Naive thymus-derived CD8-positive, alpha-beta T cell (primary cell): ENCODE data around the gene DPM3. TPM values are rescaled to one million over a fixed set of nuclear protein-coding genes. Genes with fewer than 3 reads are reported as not detected.

Experiments used
- ATAC-seq, 2 donors: fragments of 150-1000 bp; cut with Tn5 transposase in 1 of 2; sonication (Bioruptor Pico), chemical (Tn5 transposase) in 1 of 2; 1 replicate in 1 of 2; 2 replicates in 1 of 2; pipeline ENCODE4 v1.10.0; 2021; ENCODE audit warnings: mild to moderate bottlenecking in 2 of 2, moderate library complexity in 2 of 2
- POLR2A ChIA-PET: fragments of 350-600 bp; sonication (Branson Sonifier 250); formaldehyde crosslinking; loops from one replicate; lab custom pipeline; 2021; ENCODE audit warnings: antibody characterized with exemption; lab: Charles Lee
- DNase-seq, 10 donors: peaks; one replicate each; pipeline versions ENCODE4 v3.0.0 to v3.0.0-alpha.2; 2020 to 2022
- H3K27ac Mint-ChIP-seq, 10 donors: one replicate each; pipeline ENCODE4 v1.8.0; 2020 to 2022; ENCODE audit warnings: mild to moderate bottlenecking in 10 of 10, mixed read lengths in 10 of 10, moderate library complexity in 4 of 10, inconsistent platforms in 1 of 10
- H3K27me3 Mint-ChIP-seq, 5 donors: one replicate each; pipeline ENCODE4 v1.8.0; 2021 to 2022; ENCODE audit warnings: mixed read lengths in 5 of 5
- H3K36me3 Mint-ChIP-seq, 3 donors: one replicate each; pipeline ENCODE4 v1.8.0; 2020 to 2022; ENCODE audit warnings: mixed read lengths in 3 of 3, mild to moderate bottlenecking in 2 of 3, inconsistent platforms in 1 of 3
- H3K4me1 Mint-ChIP-seq, 4 donors: one replicate each; pipeline ENCODE4 v1.8.0; 2021 to 2022; ENCODE audit warnings: mixed read lengths in 4 of 4
- H3K4me3 Mint-ChIP-seq, 10 donors: one replicate each; pipeline ENCODE4 v1.8.0; 2020 to 2022; ENCODE audit warnings: mild to moderate bottlenecking in 10 of 10, mixed read lengths in 10 of 10, moderate library complexity in 6 of 10, inconsistent platforms in 1 of 10
- H3K9me3 Mint-ChIP-seq, 9 donors: one replicate each; pipeline ENCODE4 v1.8.0; 2020 to 2022; ENCODE audit warnings: mixed read lengths in 9 of 9, mild to moderate bottlenecking in 3 of 9, inconsistent platforms in 1 of 9, moderate library complexity in 1 of 9
- polyA plus RNA-seq, 3 donors: library from polyadenylated mRNA; unstranded; fragments of 300-500 nt; fragmentation: Illumina TruSeq; gene quantifications; one replicate each; pipeline ENCODE4 v1.2.3, GENCODE V29; 2021
- total RNA-seq, 8 experiments: library from RNA in 2 of 8; stranded (reverse) in 2 of 8; gene quantifications; one replicate each; pipeline ENCODE4 v1.2.3 and lab custom pipeline; 2021 to 2026

DPM3 gene
- total and polyA plus RNA-seq, 5 experiments from 2014 or later: 45.2 to 159 (median 103) TPM

DNA sequence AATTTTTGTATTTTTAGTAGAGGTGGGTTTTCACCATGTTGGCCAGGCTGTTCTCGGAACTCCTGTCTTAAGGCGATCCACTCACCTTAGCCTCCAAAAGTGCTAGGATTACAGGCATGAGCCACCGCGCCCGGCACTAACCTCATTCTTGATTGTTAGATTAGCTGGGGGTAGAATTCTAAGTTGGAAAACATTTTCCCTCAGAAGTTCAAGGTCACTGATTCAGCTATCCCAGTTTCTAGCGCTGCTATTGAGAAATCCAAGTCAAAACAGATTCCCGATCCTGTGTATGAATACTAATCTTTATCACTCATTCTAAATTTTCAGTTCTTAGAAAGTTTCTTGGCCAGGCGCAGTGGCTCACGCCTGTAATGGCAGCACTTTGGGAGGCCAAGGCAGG, 37.0 kb downstream of the DPM3 start:
- Mint-ChIP-seq H3K27ac (peak overlapping the region in 1 of 10 donors; percentile 37), H3K9me3 (no peaks in the 10 kb centered on the region), H3K4me1 (peaks cover 0 to 6% (median 0%) of the 10 kb centered on the region in 4 donors), H3K4me3 (no peak overlapping the region), H3K36me3 (no peaks in the 10 kb centered on the region), H3K27me3 (peaks cover 0 to 2% (median 0%) of the 10 kb centered on the region in 5 donors)
- DNase-seq (no peak), ATAC-seq (no peak)
- POLR2A ChIA-PET: no interaction called here

GRCh38 chr1:155099331-155099730, 41.0 kb downstream of the DPM3 start:
- Mint-ChIP-seq H3K27ac (no peak overlapping the region), H3K4me1 (peaks cover 0 to 6% (median 0%) of the 10 kb centered on the region in 4 donors), H3K27me3 (peaks cover 0 to 6% (median 2%) of the 10 kb centered on the region in 5 donors), H3K9me3 (no peaks in the 10 kb centered on the region), H3K4me3 (no peak overlapping the region), H3K36me3 (no peaks in the 10 kb centered on the region)
- no peak for ATAC-seq
- DNase-seq: no peak
- POLR2A ChIA-PET: no interaction called here

DNA sequence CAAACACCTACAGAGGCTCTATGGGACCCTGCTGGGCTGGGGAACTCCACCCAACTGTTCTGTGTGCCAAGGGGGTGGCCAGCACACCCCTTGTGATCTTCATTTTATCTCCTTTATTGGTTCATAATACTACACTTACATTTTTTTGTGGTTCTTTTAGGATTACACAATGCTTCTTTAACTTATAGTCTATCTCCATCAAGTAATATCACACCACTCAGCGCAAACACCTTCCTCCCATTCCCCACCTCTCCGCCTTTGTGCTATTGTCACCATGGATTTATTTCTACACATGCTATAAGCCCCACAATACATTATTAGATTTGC, 45.7 kb downstream of the DPM3 start:
- POLR2A ChIA-PET: interaction anchor here (0.7 kb wide), 1 partner anchor 72 kb away, joined by 3 read pairs; no protein-coding TSS in a partner anchor
- ATAC-seq: no peak
- Mint-ChIP-seq H3K9me3 (no peaks in the 10 kb centered on the region), H3K27ac (no peak overlapping the region), H3K27me3 (peaks cover 0 to 6% (median 2%) of the 10 kb centered on the region in 5 donors), H3K4me1 (peaks cover 3 to 8% (median 5%) of the 10 kb centered on the region in 4 donors), H3K4me3 (no peak overlapping the region), H3K36me3 (no peaks in the 10 kb centered on the region)
- DNase-seq: no peak

- Mint-ChIP-seq H3K27me3 (peaks cover 0 to 6% (median 2%) of the 10 kb centered on the region in 5 donors), H3K9me3 (no peaks in the 10 kb centered on the region), H3K4me3 (no peak overlapping the region), H3K27ac (peak overlapping the region in 1 of 10 donors; percentile 25), H3K36me3 (no peaks in the 10 kb centered on the region), H3K4me1 (peaks cover 3 to 8% (median 5%) of the 10 kb centered on the region in 4 donors)
- DNase-seq (peak in 1 of 10 donors; percentile 35), ATAC-seq (peak; percentile 66 to 71)
- POLR2A ChIA-PET: no interaction called here
These were observed 46.3 kb downstream of the DPM3 start for GRCh38 chr1:155093911-155094621.

GRCh38 chr1:155092641-155093040, 47.7 kb downstream of the DPM3 start:
- POLR2A ChIA-PET: interaction anchor here (0.6 to 1.8 kb wide), 2 partner anchors 75 to 99 kb away, joined by 3 to 10 read pairs; no protein-coding TSS in a partner anchor
- DNase-seq (no peak), ATAC-seq (no peak)
- peaks cover 0 to 6% (median 0%) of the 10 kb centered on the region in 5 donors for H3K27me3 Mint-ChIP-seq
- H3K4me3 Mint-ChIP-seq: peak overlapping the region in 1 of 10 donors; percentile 58
- H3K9me3 Mint-ChIP-seq: no peaks in the 10 kb centered on the region
- no peaks in the 10 kb centered on the region for H3K36me3 Mint-ChIP-seq
- H3K4me1 Mint-ChIP-seq: peaks cover 3 to 8% (median 5%) of the 10 kb centered on the region in 4 donors
- H3K27ac Mint-ChIP-seq: no peak overlapping the region

DNA sequence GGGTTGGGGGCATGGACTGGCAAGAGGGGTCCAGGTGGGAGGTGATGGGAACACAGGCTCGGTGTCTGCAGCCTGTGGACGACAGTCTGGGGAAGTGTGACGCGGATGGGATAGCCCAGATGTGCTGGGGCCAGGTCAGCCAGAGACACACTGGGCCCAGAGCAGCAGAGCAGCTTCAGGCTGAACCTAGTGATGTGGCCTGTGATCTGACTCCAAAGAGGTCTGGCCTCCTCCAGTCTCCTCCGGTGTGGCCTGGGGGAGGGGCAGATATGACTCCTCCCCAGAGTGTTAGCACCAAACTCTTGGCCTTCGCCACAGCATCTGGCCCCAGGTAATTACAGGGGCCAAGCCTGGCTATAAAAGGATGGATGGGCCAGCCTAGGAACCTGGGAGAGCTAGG, 48.2 kb downstream of the DPM3 start:
- DNase-seq (no peak), ATAC-seq (no peak)
- Mint-ChIP-seq H3K9me3 (no peaks in the 10 kb centered on the region), H3K27me3 (peaks cover 0 to 6% (median 0%) of the 10 kb centered on the region in 5 donors), H3K4me3 (no peak overlapping the region), H3K4me1 (peaks cover 3 to 8% (median 5%) of the 10 kb centered on the region in 4 donors), H3K27ac (no peak overlapping the region), H3K36me3 (no peaks in the 10 kb centered on the region)
- POLR2A ChIA-PET: interaction anchor here (1.0 to 1.8 kb wide), 3 partner anchors 76 to 117 kb away, joined by 3 to 10 read pairs (median 6); partner anchors contain the start of gene KRTCAP2

GRCh38 chr1:155091071-155092051, 49.0 kb downstream of the DPM3 start:
- Mint-ChIP-seq H3K36me3 (no peaks in the 10 kb centered on the region), H3K9me3 (no peaks in the 10 kb centered on the region)

More at GRCh38 chr1:155091071-155092051, 49.0 kb downstream of the DPM3 start:
- H3K4me3 Mint-ChIP-seq: peak overlapping the region in 1 of 10 donors; percentile 22
- H3K27ac Mint-ChIP-seq: peak overlapping the region in 3 of 10 donors; percentile 29 to 57 (median 43)
- peaks cover 4 to 8% (median 5%) of the 10 kb centered on the region in 4 donors for H3K4me1 Mint-ChIP-seq
- ATAC-seq (peak; percentile 84 to 89), DNase-seq (peak; percentile 61 to 87 (median 79))
- POLR2A ChIA-PET: interaction anchor here (1.0 to 1.8 kb wide), 4 partner anchors 76 to 118 kb away, joined by 3 to 10 read pairs (median 4); partner anchors contain the start of gene KRTCAP2
- H3K27me3 Mint-ChIP-seq: peaks cover 0 to 6% (median 0%) of the 10 kb centered on the region in 5 donors

Other genes with a start within 250 kb of the DPM3 start
- gene PMVK, start 203.8 kb downstream of the DPM3 start, total RNA-seq: 10 to 100 TPM; 11.7 to 13.5 TPM
- gene PMVK, start 203.8 kb downstream of the DPM3 start, polyA plus RNA-seq: 10 to 100 TPM; 41.0 to 45.7 (median 45.1) TPM
- 100 to 1,000 TPM; 317 to 319 TPM for gene PBXIP1, start 184.4 kb downstream of the DPM3 start, total RNA-seq
- 100 to 1,000 TPM; 182 to 239 (median 183) TPM for gene PBXIP1, start 184.4 kb downstream of the DPM3 start, polyA plus RNA-seq
- gene PYGO2, start 178.7 kb downstream of the DPM3 start, total RNA-seq: 10 to 100 TPM; 55.6 to 57.3 TPM
- gene PYGO2, start 178.7 kb downstream of the DPM3 start, polyA plus RNA-seq: 10 to 100 TPM; 21.5 to 50.8 (median 35.8) TPM
- 10 to 100 TPM; 60.7 to 68.5 TPM for gene SHC1, start 169.8 kb downstream of the DPM3 start, total RNA-seq
- gene SHC1, start 169.8 kb downstream of the DPM3 start, polyA plus RNA-seq: 10 to 100 TPM; 22.6 to 27.4 (median 24.4) TPM
- gene CKS1B, start 165.8 kb downstream of the DPM3 start, total RNA-seq: 10 to 100 TPM; 11.1 to 11.7 TPM
- gene CKS1B, start 165.8 kb downstream of the DPM3 start, polyA plus RNA-seq: 10 to 100 TPM; 58.0 to 66.6 (median 63.0) TPM
- 10 to 100 TPM; 46.6 to 46.8 TPM for gene FLAD1, start 157.2 kb downstream of the DPM3 start, total RNA-seq
- 10 to 100 TPM; 30.9 to 41.8 (median 31.9) TPM for gene FLAD1, start 157.2 kb downstream of the DPM3 start, polyA plus RNA-seq
- gene LENEP, start 146.9 kb downstream of the DPM3 start, total RNA-seq: under 1 TPM; 0.77 to 0.91 TPM
- not detected for gene LENEP, start 146.9 kb downstream of the DPM3 start, polyA plus RNA-seq
- gene ZBTB7B, start 137.7 kb downstream of the DPM3 start, total RNA-seq: 10 to 100 TPM; 12.9 to 13.1 TPM
- under 1 TPM; 0.12 to 0.59 (median 0.46) TPM for gene ZBTB7B, start 137.7 kb downstream of the DPM3 start, polyA plus RNA-seq
- 1 to 10 TPM in 1 of 2 experiments, under 1 TPM in 1; 0.83 to 1.1 TPM for gene DCST2, start 106.8 kb downstream of the DPM3 start, total RNA-seq
- not detected for gene DCST2, start 106.8 kb downstream of the DPM3 start, polyA plus RNA-seq
- not detected for gene DCST1, start 106.7 kb downstream of the DPM3 start, total RNA-seq
- not detected for gene DCST1, start 106.7 kb downstream of the DPM3 start, polyA plus RNA-seq
- gene ADAM15, start 89.2 kb downstream of the DPM3 start, total RNA-seq: 10 to 100 TPM; 21.1 to 21.9 TPM
- 1 to 10 TPM; 2.8 to 4.5 (median 3.1) TPM for gene ADAM15, start 89.2 kb downstream of the DPM3 start, polyA plus RNA-seq
- gene EFNA4, start 76.8 kb downstream of the DPM3 start, total RNA-seq: 1 to 10 TPM; 4.6 to 5.3 TPM
- 1 to 10 TPM; 1.0 to 2.6 (median 1.1) TPM for gene EFNA4, start 76.8 kb downstream of the DPM3 start, polyA plus RNA-seq
- gene EFNA3, start 61.7 kb downstream of the DPM3 start, total RNA-seq: 1 to 10 TPM in 1 of 2 experiments, under 1 TPM in 1; 0.88 to 1.2 TPM
- gene EFNA3, start 61.7 kb downstream of the DPM3 start, polyA plus RNA-seq: 1 to 10 TPM in 1 of 3 donors, under 1 TPM in 2; 0.53 to 1.3 (median 0.56) TPM
- gene EFNA1, start 12.7 kb downstream of the DPM3 start, total RNA-seq: 1 to 10 TPM; 8.5 to 8.6 TPM
- 10 to 100 TPM in 1 of 3 donors, 1 to 10 TPM in 2; 2.9 to 12.0 (median 7.7) TPM for gene EFNA1, start 12.7 kb downstream of the DPM3 start, polyA plus RNA-seq
- 10 to 100 TPM; 26.7 to 26.9 TPM for gene SLC50A1, start 4.7 kb downstream of the DPM3 start, total RNA-seq
- 10 to 100 TPM; 50.3 to 72.7 (median 62.3) TPM for gene SLC50A1, start 4.7 kb downstream of the DPM3 start, polyA plus RNA-seq
- 100 to 1,000 TPM; 148 to 152 TPM for gene KRTCAP2, start 32.8 kb upstream of the DPM3 start, total RNA-seq
- 100 to 1,000 TPM; 453 to 495 (median 490) TPM for gene KRTCAP2, start 32.8 kb upstream of the DPM3 start, polyA plus RNA-seq
- gene TRIM46, start 33.3 kb upstream of the DPM3 start, total RNA-seq: 1 to 10 TPM; 4.0 to 4.1 TPM
- gene TRIM46, start 33.3 kb upstream of the DPM3 start, polyA plus RNA-seq: under 1 TPM; 0.40 to 0.92 (median 0.60) TPM
- gene THBS3, start 67.4 kb upstream of the DPM3 start, total RNA-seq: 10 to 100 TPM; 36.8 to 37.9 TPM
- gene THBS3, start 67.4 kb upstream of the DPM3 start, polyA plus RNA-seq: 1 to 10 TPM; 1.2 to 3.8 (median 3.0) TPM
- gene MTX1, start 68.2 kb upstream of the DPM3 start, total RNA-seq: 10 to 100 TPM; 26.9 to 27.1 TPM
- 10 to 100 TPM; 45.8 to 50.7 (median 48.5) TPM for gene MTX1, start 68.2 kb upstream of the DPM3 start, polyA plus RNA-seq
- 10 to 100 TPM; 10.7 to 13.5 TPM for gene ENTREP3, start 115.0 kb upstream of the DPM3 start, total RNA-seq
- gene ENTREP3, start 115.0 kb upstream of the DPM3 start, polyA plus RNA-seq: 1 to 10 TPM; 1.8 to 2.5 (median 2.3) TPM
- 100 to 1,000 TPM in 1 of 2 experiments, 10 to 100 TPM in 1; 93.3 to 105 TPM for gene SCAMP3, start 121.8 kb upstream of the DPM3 start, total RNA-seq
- gene SCAMP3, start 121.8 kb upstream of the DPM3 start, polyA plus RNA-seq: 100 to 1,000 TPM; 124 to 189 (median 138) TPM
- 100 to 1,000 TPM; 115 to 134 TPM for gene CLK2, start 133.0 kb upstream of the DPM3 start, total RNA-seq
- 10 to 100 TPM; 11.3 to 22.6 (median 12.9) TPM for gene CLK2, start 133.0 kb upstream of the DPM3 start, polyA plus RNA-seq
- gene HCN3, start 136.9 kb upstream of the DPM3 start, total RNA-seq: 1 to 10 TPM; 3.9 to 4.1 TPM
- gene HCN3, start 136.9 kb upstream of the DPM3 start, polyA plus RNA-seq: under 1 TPM in 2 of 3 donors, not detected in 1; 0.20 to 0.51 TPM
- not detected for gene PKLR, start 160.9 kb upstream of the DPM3 start, total RNA-seq
- not detected for gene PKLR, start 160.9 kb upstream of the DPM3 start, polyA plus RNA-seq
- 10 to 100 TPM; 78.9 to 87.1 TPM for gene FDPS, start 168.3 kb upstream of the DPM3 start, total RNA-seq
- gene FDPS, start 168.3 kb upstream of the DPM3 start, polyA plus RNA-seq: 100 to 1,000 TPM in 2 of 3 donors, 10 to 100 TPM in 1; 97.2 to 120 (median 105) TPM
- 10 to 100 TPM; 16.1 to 16.3 TPM for gene RUSC1, start 180.4 kb upstream of the DPM3 start, total RNA-seq
- gene RUSC1, start 180.4 kb upstream of the DPM3 start, polyA plus RNA-seq: 1 to 10 TPM; 4.4 to 7.9 (median 7.5) TPM